Type B pancreatic cell (in vitro differentiated cells): ENCODE data around the gene PCYT1A. TPM values are rescaled to one million over a fixed set of nuclear protein-coding genes. Genes with fewer than 3 reads are reported as not detected.

Experiments
- DNase-seq: peaks from one replicate; pipeline ENCODE4 v3.0.0; 2021; ENCODE audit warnings: mixed read lengths; ENCODE audit not compliant: unreplicated experiment; ENCODE audit errors: extremely low spot score
- H3K27ac Mint-ChIP-seq: 2 replicates; pipeline ENCODE4 v1.8.0; 2021; ENCODE audit warnings: mild to moderate bottlenecking, mixed read lengths
- H3K27me3 Mint-ChIP-seq: 2 replicates; pipeline ENCODE4 v1.8.0; 2021; ENCODE audit warnings: mixed read lengths
- H3K36me3 Mint-ChIP-seq: 2 replicates; pipeline ENCODE4 v1.8.0; 2021; ENCODE audit warnings: mixed read lengths
- H3K4me1 Mint-ChIP-seq: one replicate; pipeline ENCODE4 v1.8.0; 2021; ENCODE audit warnings: mixed read lengths; ENCODE audit not compliant: unreplicated experiment
- H3K4me3 Mint-ChIP-seq: 2 replicates; pipeline ENCODE4 v1.8.0; 2021; ENCODE audit warnings: mild to moderate bottlenecking, mixed read lengths
- H3K9me3 Mint-ChIP-seq: 2 replicates; pipeline ENCODE4 v1.8.0; 2021; ENCODE audit warnings: mixed read lengths
- total RNA-seq: library from RNA; stranded (reverse); gene quantifications from 2 replicates; pipeline ENCODE4 v1.2.1, GENCODE V29; 2021; ENCODE audit warnings: low replicate concordance
- TF ChIP-seq, protein P1 (sequence below): fragments of 200-600 bp; sonication (generic); conservative IDR thresholded peaks from 2 replicates; pipeline ENCODE4 v1.5.0; 2021; ENCODE audit warnings: antibody characterized with exemption, mild to moderate bottlenecking

Gene PCYT1A
- total RNA-seq, 1 donor from 2014 or later: 39.0 TPM

DNA sequence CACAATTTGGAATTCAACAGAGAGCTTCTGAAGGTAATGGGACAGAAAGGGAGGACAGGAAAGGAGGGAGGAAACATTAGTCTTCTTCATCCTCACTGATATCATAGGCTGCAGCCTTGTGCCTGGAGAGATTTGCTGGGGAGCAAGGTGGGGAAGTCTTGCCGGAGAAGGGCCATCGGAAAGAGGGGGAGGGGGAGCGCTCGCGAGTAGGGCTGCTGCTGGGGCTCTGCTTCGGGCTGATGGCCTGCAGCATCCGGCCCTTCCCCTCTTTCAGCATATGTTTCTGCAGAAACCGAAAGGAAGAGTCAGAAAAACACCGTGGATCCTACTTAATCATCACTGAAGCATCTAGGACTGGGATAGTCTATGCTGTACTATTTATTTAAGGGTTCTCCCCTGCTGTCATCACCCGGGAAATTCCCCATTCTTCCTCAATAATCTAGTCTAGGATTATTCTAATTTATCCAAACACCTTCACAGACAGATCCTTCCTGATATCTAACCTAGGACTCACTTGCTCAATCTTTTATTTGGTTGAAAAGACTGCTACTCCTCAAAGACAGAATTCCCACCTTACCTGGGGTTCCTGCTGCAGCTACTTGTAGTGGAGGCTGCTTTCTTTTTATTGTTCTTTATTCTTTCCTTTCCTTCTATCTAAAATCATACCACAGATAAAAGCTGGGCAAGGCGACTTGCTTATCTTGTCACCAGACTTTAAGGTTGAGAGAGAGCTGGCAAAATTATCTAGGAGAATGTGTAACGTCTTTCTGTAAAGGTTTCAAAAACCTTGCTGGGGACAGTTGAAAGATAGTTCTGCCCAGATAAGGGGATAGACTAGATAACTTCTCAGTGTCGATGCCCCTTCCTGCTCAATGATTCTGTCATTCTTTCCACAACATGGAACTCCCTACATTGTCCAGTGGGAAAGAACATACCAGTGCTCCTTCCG is 48.6 kb downstream of the PCYT1A start:
- H3K36me3 Mint-ChIP-seq: peaks cover 24% of the 10 kb centered on the region
- H3K27ac Mint-ChIP-seq: no peak overlapping the region
- H3K4me1 Mint-ChIP-seq: no peaks in the 10 kb centered on the region
- no peak overlapping the region for H3K4me3 Mint-ChIP-seq
- no peak for DNase-seq
- TF ChIP-seq, protein P1, sequence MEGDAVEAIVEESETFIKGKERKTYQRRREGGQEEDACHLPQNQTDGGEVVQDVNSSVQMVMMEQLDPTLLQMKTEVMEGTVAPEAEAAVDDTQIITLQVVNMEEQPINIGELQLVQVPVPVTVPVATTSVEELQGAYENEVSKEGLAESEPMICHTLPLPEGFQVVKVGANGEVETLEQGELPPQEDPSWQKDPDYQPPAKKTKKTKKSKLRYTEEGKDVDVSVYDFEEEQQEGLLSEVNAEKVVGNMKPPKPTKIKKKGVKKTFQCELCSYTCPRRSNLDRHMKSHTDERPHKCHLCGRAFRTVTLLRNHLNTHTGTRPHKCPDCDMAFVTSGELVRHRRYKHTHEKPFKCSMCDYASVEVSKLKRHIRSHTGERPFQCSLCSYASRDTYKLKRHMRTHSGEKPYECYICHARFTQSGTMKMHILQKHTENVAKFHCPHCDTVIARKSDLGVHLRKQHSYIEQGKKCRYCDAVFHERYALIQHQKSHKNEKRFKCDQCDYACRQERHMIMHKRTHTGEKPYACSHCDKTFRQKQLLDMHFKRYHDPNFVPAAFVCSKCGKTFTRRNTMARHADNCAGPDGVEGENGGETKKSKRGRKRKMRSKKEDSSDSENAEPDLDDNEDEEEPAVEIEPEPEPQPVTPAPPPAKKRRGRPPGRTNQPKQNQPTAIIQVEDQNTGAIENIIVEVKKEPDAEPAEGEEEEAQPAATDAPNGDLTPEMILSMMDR: no peak
- H3K27me3 Mint-ChIP-seq: no peaks in the 10 kb centered on the region
- H3K9me3 Mint-ChIP-seq: no peaks in the 10 kb centered on the region

DNA sequence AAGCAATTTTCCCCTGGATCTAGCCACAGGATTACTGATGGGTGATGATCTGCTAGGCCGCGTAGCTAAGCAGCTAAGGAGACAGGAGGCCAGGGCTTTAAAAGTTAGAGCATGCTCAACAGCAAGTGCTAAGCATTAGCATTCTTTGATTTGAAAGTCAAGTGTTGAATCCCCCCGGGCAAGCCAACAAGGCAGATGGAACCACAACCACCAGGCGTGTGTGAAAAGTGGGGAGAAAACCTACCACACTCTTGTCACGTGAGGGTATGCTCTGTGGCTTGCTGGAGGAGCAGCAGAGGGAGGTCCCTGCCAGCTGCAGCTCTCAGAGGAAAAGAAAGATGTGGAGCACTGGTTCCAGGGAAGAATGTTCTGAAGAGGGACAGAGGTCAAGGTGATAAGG is 50.3 kb downstream of the PCYT1A start:
- Mint-ChIP-seq H3K27ac (no peak overlapping the region), H3K36me3 (peaks cover 22% of the 10 kb centered on the region), H3K9me3 (no peaks in the 10 kb centered on the region), H3K27me3 (no peaks in the 10 kb centered on the region), H3K4me1 (no peaks in the 10 kb centered on the region), H3K4me3 (no peak overlapping the region)
- TF ChIP-seq, protein P1: no peak
- DNase-seq: no peak

DNA sequence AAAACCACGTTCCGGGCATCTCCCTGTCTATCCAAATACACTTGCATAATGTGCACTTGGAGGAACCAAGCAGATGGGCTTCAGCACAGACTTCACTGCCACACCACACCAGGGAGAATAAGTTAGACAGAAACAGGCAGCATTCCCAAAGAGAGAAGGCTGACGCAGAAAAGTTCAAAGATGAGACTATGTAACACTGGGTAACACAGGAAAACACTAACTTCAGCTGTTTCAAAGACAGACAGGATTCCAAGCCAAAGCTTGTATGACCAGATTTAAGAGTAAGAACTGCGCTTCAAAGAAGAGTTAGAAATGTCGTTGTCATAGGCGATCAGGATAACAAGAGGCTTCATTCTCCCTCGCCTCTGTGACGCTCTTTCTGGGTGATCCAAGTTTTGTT is 51.3 kb downstream of the PCYT1A start:
- no peak overlapping the region for H3K27ac Mint-ChIP-seq
- H3K27me3 Mint-ChIP-seq: no peaks in the 10 kb centered on the region
- TF ChIP-seq, protein P1: no peak
- no peak overlapping the region for H3K4me3 Mint-ChIP-seq
- no peaks in the 10 kb centered on the region for H3K4me1 Mint-ChIP-seq
- no peaks in the 10 kb centered on the region for H3K9me3 Mint-ChIP-seq
- H3K36me3 Mint-ChIP-seq: peaks cover 15% of the 10 kb centered on the region
- DNase-seq: no peak

DNA sequence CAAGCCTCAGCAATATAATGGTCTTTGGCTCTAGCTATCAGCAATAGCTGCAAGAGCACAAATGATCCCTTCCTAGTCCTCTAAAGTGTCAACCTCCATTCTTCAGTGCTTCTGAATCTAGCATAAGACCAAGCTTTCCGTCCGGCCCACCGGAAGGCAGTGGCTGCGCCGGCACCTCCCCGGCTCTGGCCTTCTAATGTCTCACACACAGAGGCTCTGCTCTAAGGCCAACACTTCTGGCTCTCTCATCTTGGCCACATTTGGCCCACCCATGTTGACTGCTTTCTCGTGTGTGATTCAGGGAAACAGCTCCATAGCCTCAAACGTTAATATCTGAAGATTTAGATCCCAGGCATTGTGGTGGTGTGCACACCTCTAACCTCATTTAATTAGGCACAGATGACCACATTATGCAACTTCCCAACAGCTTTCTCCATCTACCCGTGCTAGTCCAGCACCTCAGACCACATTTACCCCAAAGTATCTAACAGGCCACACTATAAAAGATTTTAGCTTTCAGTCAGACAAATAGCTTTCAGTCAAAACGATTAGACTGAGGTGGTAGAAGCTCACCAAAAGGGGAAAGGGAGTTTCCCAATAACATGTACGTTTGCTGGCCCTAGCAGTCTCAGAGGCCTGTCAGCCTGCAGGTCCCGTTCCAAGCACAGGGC is 51.9 kb downstream of the PCYT1A start:
- peaks cover 14% of the 10 kb centered on the region for H3K36me3 Mint-ChIP-seq
- H3K9me3 Mint-ChIP-seq: no peaks in the 10 kb centered on the region
- H3K4me3 Mint-ChIP-seq: no peak overlapping the region
- no peaks in the 10 kb centered on the region for H3K4me1 Mint-ChIP-seq
- H3K27me3 Mint-ChIP-seq: no peaks in the 10 kb centered on the region
- no peak for DNase-seq
- no peak overlapping the region for H3K27ac Mint-ChIP-seq
- TF ChIP-seq, protein P1: no peak

DNA sequence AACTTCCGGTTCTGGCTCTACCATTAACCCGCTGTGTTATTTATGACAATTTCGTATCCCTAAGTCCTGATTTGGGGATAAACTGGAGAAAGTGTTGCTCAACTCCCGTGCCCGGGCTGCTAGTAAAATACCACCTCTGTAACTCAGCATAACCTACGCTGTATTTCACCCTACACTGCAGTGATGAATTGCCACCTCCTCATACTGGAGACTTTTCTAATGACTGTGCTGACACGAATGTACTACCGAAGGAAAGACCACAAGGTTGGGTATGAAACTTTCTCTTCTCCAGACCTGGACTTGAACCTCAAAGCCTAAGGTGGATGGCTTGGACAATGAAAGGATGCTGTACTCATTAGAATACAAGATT is 54.7 kb downstream of the PCYT1A start:
- H3K4me3 Mint-ChIP-seq: no peak overlapping the region
- no peak overlapping the region for H3K27ac Mint-ChIP-seq
- TF ChIP-seq, protein P1: no peak

More for the DNA sequence above, 54.7 kb downstream of the PCYT1A start:
- no peak for DNase-seq
- Mint-ChIP-seq H3K36me3 (peaks cover 9% of the 10 kb centered on the region), H3K4me1 (no peaks in the 10 kb centered on the region), H3K27me3 (no peaks in the 10 kb centered on the region), H3K9me3 (no peaks in the 10 kb centered on the region)
